Urinary bladder (tissue), 4 donors: ENCODE results near the gene ZNF200. TPM values are rescaled to one million over a fixed set of nuclear protein-coding genes. Genes with fewer than 3 reads are reported as not detected.

Experiments
- DNase-seq: peaks from one replicate; pipeline ENCODE4 v3.0.0-alpha.2; 2015; ENCODE audit errors: extremely low spot score
- H3K27ac ChIP-seq: one replicate; pipeline ENCODE4 v1.5.1; 2013; ENCODE audit warnings: low read depth, mild to moderate bottlenecking, moderate library complexity
- H3K36me3 ChIP-seq: one replicate; pipeline ENCODE4 v1.6.1; 2013; ENCODE audit warnings: mild to moderate bottlenecking, moderate library complexity; ENCODE audit not compliant: insufficient read depth
- H3K4me1 ChIP-seq: one replicate; pipeline ENCODE4 v1.6.1; 2013; ENCODE audit warnings: mild to moderate bottlenecking, moderate library complexity; ENCODE audit not compliant: insufficient read depth
- H3K4me3 ChIP-seq: one replicate; pipeline ENCODE4 v1.5.1; 2013; ENCODE audit warnings: low read depth, low read length
- WGBS: extraction: QIAGEN DNeasy Blood & Tissue Kit; methylation state at CpG from one replicate; pipeline ENCODE4 v1.1.7; 2013; 5-methylcytosine and 5-hydroxymethylcytosine counted together
- polyA plus RNA-seq: library from polyadenylated mRNA; stranded (reverse); fragments of 200-250 nt; gene quantifications from one replicate; pipeline ENCODE4 v1.2.3, GENCODE V29; 2013
- total RNA-seq: library from RNA; depleted of rRNA; stranded (reverse); fragments of >200 nt; gene quantifications from one replicate; pipeline ENCODE4 v1.2.3, GENCODE V29; 2014
- donor health status: healthy with polysubstance abuse.
- donor health status: healthy.

The ZNF200 gene
- total and polyA plus RNA-seq, 2 donors, result 5.2 to 15.2 TPM

DNA sequence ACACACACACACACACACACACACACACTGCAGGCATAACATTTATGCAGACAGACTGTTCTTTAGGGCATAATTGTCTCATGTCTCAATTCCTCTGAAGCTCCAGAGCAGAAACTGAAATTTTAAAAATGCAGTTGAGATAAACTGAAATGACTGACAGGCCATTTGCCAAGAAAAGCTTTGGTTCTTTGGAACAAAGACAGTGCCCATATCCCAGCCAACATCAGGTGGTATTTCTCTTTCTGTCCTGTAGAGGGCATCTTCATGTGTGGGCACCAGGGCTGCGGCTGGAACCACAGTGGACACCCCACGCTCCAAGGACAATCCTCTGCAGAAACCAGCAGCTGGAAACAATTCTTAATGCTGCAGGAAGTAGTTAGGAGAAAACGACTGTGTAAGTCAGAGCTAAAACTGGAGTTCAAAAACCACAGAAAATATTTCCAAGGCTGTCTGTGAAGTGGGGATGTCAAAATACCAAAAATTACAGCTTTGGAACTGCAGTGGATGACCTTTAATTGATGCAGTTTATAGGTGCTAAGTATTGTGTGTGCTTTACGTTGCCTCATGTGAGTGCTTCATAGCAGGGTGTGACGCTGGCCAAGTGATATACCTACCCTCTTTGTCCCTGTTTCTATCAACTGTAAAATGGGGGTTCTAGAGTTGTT is 32.0 kb upstream of the ZNF200 start:
- H3K4me3 ChIP-seq, result no peak overlapping the region
- H3K36me3 ChIP-seq, result peaks cover 3% of the 10 kb centered on the region
- DNase-seq, result no peak
- WGBS, result 62% methylated on average over 5 of the region's 5 CpGs
- H3K27ac ChIP-seq, result no peak overlapping the region
- H3K4me1 ChIP-seq, result peaks cover 2% of the 10 kb centered on the region

DNA sequence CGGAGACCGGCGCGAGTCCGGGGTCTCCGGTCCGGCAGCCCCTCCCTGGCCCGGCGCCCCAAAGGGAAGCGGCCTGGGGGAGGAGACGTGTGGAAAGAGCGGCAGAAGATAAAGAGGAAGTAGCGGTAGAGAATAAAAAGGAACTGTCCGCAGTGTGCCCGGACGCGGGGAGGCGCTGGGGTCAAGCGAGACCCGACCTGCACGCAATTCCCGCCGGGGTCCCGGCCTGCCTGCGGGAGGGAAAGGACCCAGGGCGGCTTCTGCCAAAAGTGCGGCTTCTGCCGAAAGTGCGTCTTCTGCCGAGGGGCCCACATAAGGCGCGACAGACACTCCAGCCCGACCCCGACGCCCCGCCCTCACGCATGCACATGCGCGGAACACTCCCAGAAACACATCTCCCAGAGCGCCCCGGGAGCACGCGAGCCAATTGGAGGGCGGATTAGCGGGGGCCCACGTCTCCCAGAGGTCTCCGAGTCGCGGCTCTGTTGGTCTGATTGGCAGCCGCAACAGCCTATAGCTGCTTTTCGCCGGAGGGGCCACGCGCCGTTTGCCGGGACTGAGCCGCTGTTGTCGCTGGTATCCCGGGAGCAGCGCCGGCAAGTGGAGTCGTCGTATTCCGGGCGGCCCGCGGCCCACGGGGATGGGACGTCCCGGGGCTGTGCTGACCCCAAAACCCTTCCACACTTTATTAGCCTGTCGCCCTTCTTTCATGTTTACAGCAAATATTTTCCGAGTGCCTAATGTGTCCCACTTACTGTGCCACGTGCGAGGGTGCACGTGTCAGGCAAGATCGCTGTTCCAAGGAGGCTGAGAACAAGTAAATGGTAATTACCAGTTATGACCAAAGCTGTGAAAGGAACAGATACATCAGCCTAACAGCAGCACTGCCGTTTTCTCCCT is 29.4 kb upstream of the ZNF200 start:
- Histone ChIP-seq H3K36me3 (peaks cover 3% of the 10 kb centered on the region), H3K27ac (peak overlapping the region; percentile 99), H3K4me3 (peak overlapping the region; percentile 81), H3K4me1 (peaks cover 2% of the 10 kb centered on the region)
- DNase-seq, result peak; percentile 96
- WGBS, result under 1% methylated on average over 77 of the region's 77 CpGs

DNA sequence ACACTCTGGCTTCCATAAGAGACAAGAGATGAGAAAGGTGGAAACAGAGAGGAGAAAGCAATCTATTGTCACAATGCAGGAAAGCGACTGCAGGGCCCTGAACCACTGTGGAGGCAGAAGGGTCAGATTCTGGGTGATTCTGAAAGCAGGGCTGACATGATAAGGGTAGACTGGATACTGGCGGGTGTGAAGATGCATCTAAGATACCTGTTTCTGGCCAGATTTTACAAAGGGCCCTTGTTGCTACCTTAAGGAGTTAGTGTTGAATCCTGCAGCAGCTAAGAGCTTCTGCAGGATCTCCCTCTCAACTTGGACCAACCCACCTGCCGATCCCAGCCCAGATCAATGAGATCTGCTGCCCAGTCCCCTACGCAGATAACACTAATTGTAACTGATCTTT is 27.6 kb upstream of the ZNF200 start:
- 94% methylated on average over 4 of the region's 4 CpGs for WGBS
- no peak for DNase-seq
- Histone ChIP-seq H3K4me3 (no peak overlapping the region), H3K4me1 (peaks cover 2% of the 10 kb centered on the region), H3K36me3 (peaks cover 3% of the 10 kb centered on the region), H3K27ac (no peak overlapping the region)

DNA sequence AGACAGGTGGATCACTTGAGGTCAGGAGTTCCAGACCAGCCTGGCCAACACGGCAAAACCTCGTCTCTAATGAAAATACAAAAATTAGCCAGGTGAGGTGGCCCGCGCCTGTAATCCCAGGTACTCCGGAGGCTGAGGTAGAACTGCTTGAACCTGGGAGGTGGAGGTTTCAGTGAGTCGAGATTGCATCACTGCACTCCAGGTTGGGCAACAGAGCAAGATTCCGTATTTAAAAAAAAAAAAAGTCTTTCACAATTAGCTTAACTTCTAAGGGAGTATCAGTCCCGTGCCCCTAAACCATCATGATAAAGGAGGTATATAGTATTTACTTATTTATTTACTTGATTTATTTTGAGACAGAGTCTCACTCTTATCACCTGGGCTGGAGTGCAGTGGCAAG is 24.9 kb upstream of the ZNF200 start:
- WGBS, result 87% methylated on average over 8 of the region's 8 CpGs
- H3K27ac ChIP-seq, result no peak overlapping the region
- H3K4me1 ChIP-seq, result no peaks in the 10 kb centered on the region
- no peaks in the 10 kb centered on the region for H3K36me3 ChIP-seq
- no peak for DNase-seq
- H3K4me3 ChIP-seq, result no peak overlapping the region

DNA sequence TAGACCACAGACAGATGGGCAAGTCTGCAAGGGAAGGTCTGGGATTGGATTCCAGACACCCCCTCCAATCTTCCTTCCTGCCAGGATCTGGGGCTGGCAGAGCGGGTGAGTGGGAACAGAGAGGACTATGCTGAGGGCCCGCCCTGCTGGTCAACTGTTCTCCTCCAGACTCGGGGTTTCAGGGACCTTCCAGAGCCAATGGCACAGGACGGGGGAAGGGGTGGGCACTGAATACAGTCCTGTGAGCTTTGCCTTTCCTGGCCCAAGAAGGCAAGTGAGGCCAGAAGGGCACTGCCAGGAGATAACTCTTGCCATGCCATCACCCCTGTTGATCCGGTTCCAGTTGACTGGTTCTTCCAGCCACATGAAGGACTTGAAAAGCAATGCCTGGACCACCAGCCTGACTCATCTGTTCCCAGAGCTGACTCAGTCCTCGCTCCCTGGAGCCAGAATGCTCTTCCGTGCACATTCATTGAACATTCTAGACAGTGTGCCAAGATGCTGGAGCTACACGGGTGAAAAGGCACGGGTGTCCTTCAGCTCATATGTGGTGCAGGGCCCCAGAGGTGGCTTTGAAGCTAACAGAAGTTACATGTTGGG is 22.0 kb upstream of the ZNF200 start:
- WGBS, result 75% methylated on average over 9 of the region's 9 CpGs
- DNase-seq, result no peak
- Histone ChIP-seq H3K4me3 (no peak overlapping the region), H3K27ac (no peak overlapping the region), H3K36me3 (no peaks in the 10 kb centered on the region), H3K4me1 (no peaks in the 10 kb centered on the region)

DNA sequence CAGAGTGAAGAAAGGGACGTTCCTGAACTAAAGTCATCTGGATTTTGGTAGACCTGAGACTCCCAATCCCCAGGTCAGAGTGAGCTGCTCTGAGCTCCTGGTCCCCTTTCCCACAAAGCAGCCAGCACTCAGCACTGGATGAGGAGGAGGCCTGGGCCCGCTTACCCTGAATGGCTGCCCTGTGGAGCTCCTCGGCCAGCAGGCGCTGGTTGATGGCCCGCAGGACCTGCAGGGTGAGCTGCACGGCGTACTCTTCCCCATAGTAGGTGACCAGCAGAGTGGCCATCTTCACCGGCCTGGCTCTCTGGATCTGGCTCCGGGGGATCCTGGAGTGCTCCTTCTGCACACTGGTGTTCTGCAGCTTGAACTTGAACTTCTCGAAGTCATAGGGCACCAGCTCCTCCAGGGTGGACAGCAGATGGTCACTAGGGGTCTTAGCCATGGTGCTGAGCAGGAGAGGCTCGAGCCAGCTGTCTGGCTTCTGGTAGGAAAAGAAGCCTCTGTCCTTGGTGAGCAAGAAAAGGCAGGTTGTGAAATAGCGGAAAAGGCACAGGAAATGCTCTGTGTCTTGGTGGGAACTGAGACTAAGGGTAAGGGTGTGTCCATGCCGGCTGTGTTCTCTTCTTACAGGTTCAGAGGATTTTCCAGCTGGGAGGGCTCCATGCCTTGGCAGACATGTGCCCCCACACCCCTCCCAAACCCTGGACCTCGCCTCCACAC is 21.3 kb upstream of the ZNF200 start, which contains the start of gene MEFV:
MEFV (minus strand) TSS at position 488 of the 720 bp plus-strand sequence; CDS start at position 442, 46 bp downstream.
- no peak for DNase-seq
- no peak within 1 kb of the TSS for H3K27ac ChIP-seq
- no peaks in the 10 kb centered on the region for H3K36me3 ChIP-seq
- 76% methylated on average over 14 of the region's 14 CpGs for WGBS
- H3K4me1 ChIP-seq, result no peaks in the 10 kb centered on the region
- no peak within 1 kb of the TSS for H3K4me3 ChIP-seq

DNA sequence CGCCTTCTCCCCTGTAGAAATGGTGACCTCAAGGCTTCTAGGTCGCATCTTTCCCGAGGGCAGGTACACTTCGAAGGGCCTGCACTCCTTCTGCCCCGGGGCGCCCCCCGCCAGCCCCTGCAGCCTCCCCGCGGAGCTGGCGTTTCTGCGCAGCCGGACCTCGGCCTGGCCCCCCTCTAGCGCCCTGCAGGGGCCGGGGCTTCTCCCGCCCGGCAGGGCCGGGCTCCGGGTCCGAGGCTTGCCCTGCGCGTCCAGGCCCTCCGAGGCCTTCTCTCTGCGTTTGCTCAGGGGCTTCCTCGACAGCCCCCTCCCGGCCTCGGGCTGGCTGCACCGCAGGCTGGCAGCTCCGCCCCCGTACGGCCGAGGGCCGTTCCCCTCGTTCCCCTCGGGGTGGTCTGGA is 19.4 kb upstream of the ZNF200 start:
- Histone ChIP-seq H3K4me3 (no peak overlapping the region), H3K36me3 (no peaks in the 10 kb centered on the region), H3K4me1 (no peaks in the 10 kb centered on the region), H3K27ac (no peak overlapping the region)
- WGBS, result 39% methylated on average over 35 of the region's 35 CpGs
- no peak for DNase-seq

DNA sequence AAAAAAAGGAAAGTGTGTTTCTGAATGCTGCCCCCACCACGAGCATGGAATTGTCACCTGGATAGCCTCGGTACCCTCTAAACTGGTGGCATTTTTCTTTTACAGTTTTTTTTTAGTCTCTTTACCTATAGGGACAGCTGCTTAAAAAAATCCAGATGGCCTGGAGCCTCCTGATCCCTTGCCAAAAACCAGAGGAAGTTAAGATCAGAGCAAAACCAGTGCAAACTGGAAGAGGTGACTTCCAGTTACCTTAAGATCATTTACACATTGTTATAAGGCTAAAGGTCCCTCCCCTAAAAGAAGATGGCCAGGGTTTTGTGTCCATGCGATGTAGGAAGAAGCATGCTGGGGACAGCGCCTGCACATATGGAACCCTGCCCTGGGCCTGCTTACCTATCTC is 18.0 kb upstream of the ZNF200 start:
- H3K4me3 ChIP-seq, result no peak overlapping the region

DNA sequence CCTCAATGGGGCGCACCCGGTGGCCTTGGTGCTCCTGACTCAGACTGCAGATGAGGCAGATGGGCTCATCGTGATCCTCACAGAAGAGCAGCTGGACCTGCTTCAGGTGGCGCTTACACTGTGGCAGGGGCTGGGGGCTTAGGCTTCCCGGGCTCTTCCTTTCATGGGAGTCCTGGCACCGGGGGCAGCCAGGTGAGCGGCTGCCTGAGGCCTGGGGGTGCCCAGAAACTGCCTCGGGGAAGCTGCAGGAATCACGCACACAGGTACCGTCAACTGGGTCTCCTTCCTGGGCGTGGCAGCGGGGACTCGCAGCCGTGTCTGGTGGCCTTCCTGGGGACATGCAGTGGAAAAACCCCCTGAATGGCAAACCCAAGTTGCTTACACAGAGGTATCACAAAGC is 14.5 kb upstream of the ZNF200 start:
- Histone ChIP-seq H3K36me3 (no peaks in the 10 kb centered on the region), H3K4me3 (no peak overlapping the region), H3K27ac (no peak overlapping the region), H3K4me1 (no peaks in the 10 kb centered on the region)
- WGBS, result 81% methylated on average over 14 of the region's 14 CpGs
- DNase-seq, result no peak

More for the DNA sequence above, 18.0 kb upstream of the ZNF200 start:
- Histone ChIP-seq H3K27ac (no peak overlapping the region), H3K36me3 (no peaks in the 10 kb centered on the region), H3K4me1 (no peaks in the 10 kb centered on the region)
- DNase-seq, result no peak
- WGBS, result 75% methylated on average over 4 of the region's 4 CpGs

DNA sequence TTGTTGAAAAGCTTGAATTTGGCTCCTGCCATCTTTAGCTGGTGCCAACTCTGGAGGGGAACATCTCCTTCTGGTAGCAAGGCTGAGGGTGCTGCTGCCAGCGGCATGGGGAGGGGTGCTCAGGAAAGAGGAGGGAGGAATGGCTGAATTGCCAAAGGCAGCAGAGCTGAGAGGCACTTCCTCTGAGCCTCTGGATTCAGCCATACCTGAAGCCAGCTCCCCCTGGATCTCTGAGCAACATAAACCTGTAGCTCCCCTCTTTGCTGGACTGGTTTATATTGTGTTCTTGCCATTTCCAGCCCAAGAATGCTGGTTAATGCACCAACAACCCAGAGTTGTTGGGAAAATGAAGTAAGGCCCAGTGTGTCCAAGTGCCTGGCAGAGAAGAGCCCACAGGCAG is 14.1 kb upstream of the ZNF200 start:
- no peaks in the 10 kb centered on the region for H3K36me3 ChIP-seq
- no peak overlapping the region for H3K27ac ChIP-seq
- DNase-seq, result no peak
- 86% methylated on average over 1 of the region's 1 CpG for WGBS
- no peaks in the 10 kb centered on the region for H3K4me1 ChIP-seq
- no peak overlapping the region for H3K4me3 ChIP-seq

DNA sequence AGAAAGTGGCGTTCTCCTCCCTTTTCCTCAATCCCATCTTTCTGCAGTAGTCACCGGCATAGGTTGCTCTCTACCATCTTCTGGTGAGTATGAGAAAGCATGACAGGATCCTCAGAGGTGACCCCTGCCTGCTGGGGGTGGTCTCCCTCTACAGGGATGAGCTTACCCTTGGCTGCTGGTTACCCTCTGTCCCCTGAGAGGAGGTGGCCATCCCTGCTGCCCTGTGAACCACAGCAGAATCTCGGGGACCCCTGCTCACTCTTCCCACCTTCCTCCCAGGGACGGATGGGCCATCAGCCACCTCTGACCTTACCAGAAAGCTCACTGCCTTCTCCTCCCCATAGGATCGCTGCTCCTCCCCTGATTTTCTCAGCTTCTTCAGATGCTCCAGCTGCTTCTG is 13.6 kb upstream of the ZNF200 start:
- Histone ChIP-seq H3K36me3 (no peaks in the 10 kb centered on the region), H3K4me3 (no peak overlapping the region), H3K27ac (no peak overlapping the region), H3K4me1 (no peaks in the 10 kb centered on the region)
- no peak for DNase-seq
- 83% methylated on average over 5 of the region's 5 CpGs for WGBS

DNA sequence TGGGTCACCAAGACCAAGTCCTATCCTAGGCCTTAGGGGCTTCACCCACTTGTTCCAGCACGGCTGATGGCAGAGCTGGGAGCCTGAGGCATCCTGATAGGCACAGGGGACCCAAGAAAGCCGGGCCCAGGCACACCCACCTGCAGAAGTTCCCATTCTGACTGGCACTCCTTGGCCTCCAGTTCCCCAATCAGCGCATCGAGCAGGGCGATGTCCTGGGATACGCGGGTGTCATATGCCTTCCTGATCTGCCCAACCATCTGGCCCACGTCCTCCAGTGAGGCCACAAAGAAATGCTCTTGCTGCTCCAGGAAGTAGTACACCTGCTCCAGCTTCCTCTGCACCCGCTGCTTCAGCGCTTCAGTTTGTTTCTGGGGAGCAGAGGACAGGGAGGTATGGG is 11.9 kb upstream of the ZNF200 start:
- H3K4me1 ChIP-seq, result no peaks in the 10 kb centered on the region
- 74% methylated on average over 10 of the region's 10 CpGs for WGBS
- H3K4me3 ChIP-seq, result no peak overlapping the region
- DNase-seq, result no peak
- H3K36me3 ChIP-seq, result no peaks in the 10 kb centered on the region
- no peak overlapping the region for H3K27ac ChIP-seq

DNA sequence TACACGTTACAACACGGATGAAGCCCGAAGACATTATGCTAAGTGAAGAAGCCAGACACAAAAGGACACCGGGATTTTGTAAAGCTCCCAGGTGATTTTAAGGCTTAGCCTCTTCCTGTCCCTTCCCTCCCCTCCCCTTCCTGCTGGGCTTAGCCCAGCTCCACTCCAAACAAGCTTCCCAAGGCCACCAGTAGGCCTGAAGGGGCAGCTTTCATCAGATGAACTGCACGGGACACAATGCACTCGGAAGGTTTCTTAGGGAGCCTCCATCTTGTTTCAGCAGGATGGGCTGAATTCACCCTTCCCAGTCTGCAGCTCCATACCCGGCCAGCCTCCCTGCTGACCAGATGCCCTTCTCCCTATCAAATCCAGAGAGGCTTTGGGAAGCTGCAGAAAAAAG is 11.0 kb upstream of the ZNF200 start:
- Histone ChIP-seq H3K27ac (no peak overlapping the region), H3K4me3 (no peak overlapping the region), H3K4me1 (no peaks in the 10 kb centered on the region), H3K36me3 (no peaks in the 10 kb centered on the region)
- DNase-seq, result no peak
- 75% methylated on average over 7 of the region's 7 CpGs for WGBS
